MG63 (cell line): ENCODE data around the gene DEPDC1. TPM values are rescaled to one million over a fixed set of nuclear protein-coding genes. Genes with fewer than 3 reads are reported as not detected.
A peak's percentile ranks its signal among the peaks of the same experiment; 100 is the strongest.
"Not testable (repeated sequence)": the region's sequence is repeated elsewhere in the genome, so short reads cannot be mapped to it uniquely, and the experiment has no call there.

Experiments
- DNase-seq: peaks from one replicate; pipeline ENCODE4 v3.0.0-alpha.2; 2020
- H3K27me3 ChIP-seq: fragments of 250-450 bp; sonication (Bioruptor Pico); 2 replicates; pipeline ENCODE4 v1.5.1; 2020; ENCODE audit warnings: mild to moderate bottlenecking, moderate library complexity
- H3K36me3 ChIP-seq: fragments of 250-450 bp; sonication (Bioruptor Pico); 2 replicates; pipeline ENCODE4 v1.5.1; 2020; ENCODE audit warnings: mild to moderate bottlenecking, moderate library complexity
- H3K4me3 ChIP-seq: fragments of 250-450 bp; sonication (Bioruptor Pico); 2 replicates; pipeline ENCODE4 v1.5.1; 2020; ENCODE audit warnings: mild to moderate bottlenecking, moderate library complexity
- H3K9me3 ChIP-seq: fragments of 250-450 bp; sonication (Bioruptor Pico); 2 replicates; pipeline ENCODE4 v1.5.1; 2020; ENCODE audit warnings: mild to moderate bottlenecking, moderate library complexity
- total RNA-seq: library from RNA; depleted of rRNA; stranded (reverse); fragments of >200 nt; shearing (Covaris generic); gene quantifications from 2 replicates; pipeline ENCODE4 v1.2.3, GENCODE V29; 2014; ENCODE audit warnings: low replicate concordance; rRNA removed

The DEPDC1 gene, protein sequence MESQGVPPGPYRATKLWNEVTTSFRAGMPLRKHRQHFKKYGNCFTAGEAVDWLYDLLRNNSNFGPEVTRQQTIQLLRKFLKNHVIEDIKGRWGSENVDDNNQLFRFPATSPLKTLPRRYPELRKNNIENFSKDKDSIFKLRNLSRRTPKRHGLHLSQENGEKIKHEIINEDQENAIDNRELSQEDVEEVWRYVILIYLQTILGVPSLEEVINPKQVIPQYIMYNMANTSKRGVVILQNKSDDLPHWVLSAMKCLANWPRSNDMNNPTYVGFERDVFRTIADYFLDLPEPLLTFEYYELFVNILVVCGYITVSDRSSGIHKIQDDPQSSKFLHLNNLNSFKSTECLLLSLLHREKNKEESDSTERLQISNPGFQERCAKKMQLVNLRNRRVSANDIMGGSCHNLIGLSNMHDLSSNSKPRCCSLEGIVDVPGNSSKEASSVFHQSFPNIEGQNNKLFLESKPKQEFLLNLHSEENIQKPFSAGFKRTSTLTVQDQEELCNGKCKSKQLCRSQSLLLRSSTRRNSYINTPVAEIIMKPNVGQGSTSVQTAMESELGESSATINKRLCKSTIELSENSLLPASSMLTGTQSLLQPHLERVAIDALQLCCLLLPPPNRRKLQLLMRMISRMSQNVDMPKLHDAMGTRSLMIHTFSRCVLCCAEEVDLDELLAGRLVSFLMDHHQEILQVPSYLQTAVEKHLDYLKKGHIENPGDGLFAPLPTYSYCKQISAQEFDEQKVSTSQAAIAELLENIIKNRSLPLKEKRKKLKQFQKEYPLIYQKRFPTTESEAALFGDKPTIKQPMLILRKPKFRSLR
- total RNA-seq = 36.5 and 47.4 TPM in 2 replicates

DNA sequence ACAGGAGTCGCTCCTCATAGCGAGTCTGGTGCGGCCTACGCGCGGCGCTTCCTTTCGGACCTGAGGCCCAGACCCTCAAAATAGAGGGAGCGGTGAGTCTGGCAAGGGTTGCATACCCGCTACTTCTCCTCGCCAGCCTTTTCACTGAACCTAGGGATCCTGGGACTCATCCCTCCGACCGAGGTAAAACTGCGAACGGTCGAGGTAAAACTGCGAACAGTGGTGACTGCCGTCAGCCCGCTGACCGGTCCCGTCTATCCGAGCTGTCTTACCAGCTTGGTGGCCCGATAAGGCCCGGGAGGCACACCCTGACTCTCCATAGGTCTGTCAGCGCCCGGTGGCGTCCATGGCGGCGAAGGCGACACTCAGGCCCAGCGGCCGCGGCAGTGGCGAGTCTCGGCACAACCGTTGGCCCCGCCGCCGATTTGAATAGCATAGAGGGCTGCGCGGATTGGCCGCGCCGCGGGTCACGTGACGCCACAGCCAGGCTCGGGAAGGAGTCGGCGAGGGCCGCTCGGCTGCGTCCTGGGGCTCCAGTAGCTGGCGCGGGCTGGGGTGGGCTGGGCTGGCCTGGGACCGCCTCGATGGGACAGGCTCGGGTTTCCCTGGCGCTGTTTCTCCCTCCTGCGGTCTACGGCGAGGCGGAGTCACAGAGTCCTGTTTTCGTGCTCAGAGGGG, at the start of gene DEPDC1:
TSS of gene DEPDC1 (minus strand) at position 403 of the 678 bp plus-strand sequence. CDS start at position 320, 83 bp downstream.
- no peaks in the 10 kb centered on the region; the same call in 1 of the 2 replicates for H3K9me3 ChIP-seq
- H3K27me3 ChIP-seq = no peaks in the 10 kb centered on the region
- DNase-seq = peak; percentile 99
- H3K36me3 ChIP-seq = peaks cover 31% of the 10 kb centered on the region
- H3K4me3 ChIP-seq = peak within 1 kb of the TSS; percentile 74

DNA sequence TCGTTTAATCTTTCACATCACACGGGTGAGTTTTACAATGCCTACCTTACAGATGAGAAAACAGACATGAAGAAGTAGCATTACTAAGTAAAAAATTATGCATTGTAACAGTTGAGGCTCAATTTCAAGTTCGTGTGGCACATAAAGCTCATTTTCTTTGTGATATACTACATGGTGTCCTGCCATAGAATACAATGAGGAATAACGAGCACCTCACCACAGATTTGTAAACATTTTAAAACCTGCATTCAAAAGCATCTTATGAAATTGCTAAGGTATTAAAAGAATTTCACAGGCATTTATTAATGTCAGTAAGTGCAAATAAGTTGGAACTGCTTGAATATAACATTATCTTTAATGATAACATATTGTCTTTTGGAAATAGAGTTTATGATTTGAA, 47.8 kb upstream of the DEPDC1 start:
- no peak overlapping the region for H3K4me3 ChIP-seq
- H3K27me3 ChIP-seq = no peaks in the 10 kb centered on the region
- no peak for DNase-seq
- H3K36me3 ChIP-seq = no peaks in the 10 kb centered on the region
- H3K9me3 ChIP-seq = no peaks in the 10 kb centered on the region

DNA sequence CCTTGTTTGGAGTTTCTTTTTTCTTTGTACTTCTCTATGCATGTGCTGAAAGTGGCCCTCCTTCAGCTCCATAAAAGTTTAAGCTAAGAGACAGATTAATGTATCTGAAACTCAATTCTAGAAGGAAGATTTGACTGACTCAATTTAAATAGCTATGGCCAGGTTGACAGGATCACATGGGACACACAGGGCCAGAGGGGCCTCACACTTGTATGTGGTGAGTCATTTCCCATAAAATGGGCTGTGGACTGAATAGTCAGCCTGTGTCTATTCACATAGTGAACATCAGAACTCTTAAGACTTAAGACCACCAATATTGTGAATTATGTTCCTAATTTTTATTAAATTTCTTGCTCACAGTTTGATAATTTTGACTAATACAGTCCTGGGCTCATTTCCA, 45.7 kb upstream of the DEPDC1 start:
- Histone ChIP-seq H3K4me3 (no peak overlapping the region), H3K27me3 (no peaks in the 10 kb centered on the region), H3K36me3 (no peaks in the 10 kb centered on the region), H3K9me3 (no peaks in the 10 kb centered on the region)
- DNase-seq = no peak

DNA sequence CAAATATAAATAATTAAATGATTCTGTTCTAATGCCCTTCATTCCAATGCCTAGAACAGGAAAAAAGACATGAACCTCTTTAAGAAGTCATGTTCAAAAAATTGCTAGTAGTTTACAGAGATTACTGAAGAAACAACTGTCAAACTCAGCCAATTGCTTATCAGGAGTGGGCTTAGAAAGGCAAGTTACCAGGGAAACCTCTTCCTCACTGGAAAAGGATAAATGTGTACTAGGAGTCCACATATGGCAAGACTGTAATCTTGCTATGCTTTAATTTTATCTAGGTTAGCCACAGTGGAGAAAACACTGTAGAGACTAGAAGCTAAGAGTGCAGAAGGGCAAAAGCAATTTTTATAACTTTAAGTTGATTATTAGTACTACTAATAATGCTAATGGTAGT, 42.1 kb upstream of the DEPDC1 start:
- DNase-seq = no peak
- Histone ChIP-seq H3K4me3 (no peak overlapping the region), H3K36me3 (no peaks in the 10 kb centered on the region), H3K9me3 (no peaks in the 10 kb centered on the region), H3K27me3 (no peaks in the 10 kb centered on the region)

DNA sequence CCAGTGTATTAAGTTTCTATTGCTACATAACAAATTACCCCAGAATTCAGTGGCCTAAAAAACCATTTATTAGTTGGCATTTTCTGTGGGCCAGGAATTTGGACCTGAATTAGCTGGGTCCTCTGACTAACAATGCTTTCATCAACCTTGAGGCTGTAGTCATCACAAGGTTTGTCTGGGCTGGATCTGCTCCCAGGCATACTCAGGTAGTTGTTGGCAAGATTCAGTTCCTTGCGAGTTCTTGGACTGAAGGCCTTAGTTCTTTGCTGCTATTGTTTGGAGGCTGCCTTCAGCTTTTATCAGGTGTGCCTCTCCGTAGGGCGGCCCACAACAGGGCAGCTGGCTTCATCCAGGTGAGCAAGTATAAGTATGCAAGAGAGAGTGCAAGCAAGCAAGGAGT, 31.4 kb upstream of the DEPDC1 start:
- Histone ChIP-seq H3K9me3 (no peaks in the 10 kb centered on the region), H3K36me3 (no peaks in the 10 kb centered on the region), H3K4me3 (no peak overlapping the region), H3K27me3 (no peaks in the 10 kb centered on the region)
- DNase-seq = no peak

DNA sequence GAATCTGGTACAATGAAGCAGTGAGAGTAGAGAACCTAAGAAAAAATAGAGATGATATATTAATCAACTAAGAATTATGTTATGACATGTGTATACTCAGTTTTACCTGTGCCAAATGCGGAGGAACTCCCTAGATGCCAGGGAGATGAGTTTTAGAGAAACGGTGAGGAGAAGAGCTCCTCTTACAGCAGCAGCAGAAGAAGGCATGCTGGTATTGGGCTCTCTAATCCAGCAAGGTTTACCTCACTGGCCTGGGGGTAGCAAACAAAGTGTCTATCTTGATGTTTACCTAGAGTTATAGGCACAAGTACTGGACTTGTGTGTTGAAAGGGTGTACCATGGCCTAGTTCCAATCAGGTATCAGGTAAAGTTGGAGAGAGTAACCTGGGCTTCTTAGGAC, 28.9 kb upstream of the DEPDC1 start:
- Histone ChIP-seq H3K27me3 (no peaks in the 10 kb centered on the region), H3K36me3 (no peaks in the 10 kb centered on the region), H3K4me3 (no peak overlapping the region), H3K9me3 (no peaks in the 10 kb centered on the region)
- DNase-seq = no peak

DNA sequence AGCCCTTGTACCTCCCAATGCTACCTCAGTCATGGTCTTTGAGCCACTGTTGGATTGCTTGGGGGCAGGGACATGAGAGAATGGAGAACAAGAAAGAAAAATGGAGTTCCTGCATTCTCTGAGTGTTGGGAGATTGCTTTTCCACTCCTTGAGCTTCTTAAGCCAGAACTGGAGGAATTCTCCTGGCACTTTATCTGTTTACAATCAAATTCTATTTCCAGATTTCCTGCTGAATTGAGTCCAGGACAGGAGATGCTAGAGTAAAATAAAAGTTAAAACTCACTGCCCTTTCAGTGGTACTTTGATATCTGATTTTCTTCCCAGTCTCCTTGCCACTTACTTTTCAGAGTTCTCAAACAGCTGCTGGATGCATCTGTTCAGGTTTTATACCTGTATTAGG, 24.4 kb upstream of the DEPDC1 start:
- DNase-seq = no peak
- Histone ChIP-seq H3K4me3 (no peak overlapping the region), H3K36me3 (no peaks in the 10 kb centered on the region), H3K27me3 (no peaks in the 10 kb centered on the region), H3K9me3 (no peaks in the 10 kb centered on the region)

DNA sequence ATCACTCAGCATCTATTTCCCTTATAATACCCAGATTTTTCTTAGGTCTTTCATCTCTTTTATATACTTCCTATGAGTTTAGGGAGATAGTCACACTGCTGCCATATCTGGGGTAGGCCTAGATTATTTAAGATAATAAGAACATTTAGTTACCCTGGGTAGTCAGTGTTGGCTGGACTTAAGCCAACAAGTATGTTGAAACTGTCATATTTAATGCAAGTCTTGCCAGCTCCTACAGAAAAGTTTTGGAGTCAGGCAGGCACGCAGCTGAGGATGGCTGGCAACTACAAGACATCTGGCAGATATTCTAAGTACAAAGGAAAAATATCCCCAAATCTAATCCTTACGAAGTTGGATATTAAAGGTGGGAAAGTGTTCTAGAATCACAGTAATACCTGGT, 19.2 kb upstream of the DEPDC1 start:
- no peaks in the 10 kb centered on the region for H3K36me3 ChIP-seq
- no peak overlapping the region for H3K4me3 ChIP-seq
- no peaks in the 10 kb centered on the region for H3K9me3 ChIP-seq
- no peak for DNase-seq
- no peaks in the 10 kb centered on the region for H3K27me3 ChIP-seq

DNA sequence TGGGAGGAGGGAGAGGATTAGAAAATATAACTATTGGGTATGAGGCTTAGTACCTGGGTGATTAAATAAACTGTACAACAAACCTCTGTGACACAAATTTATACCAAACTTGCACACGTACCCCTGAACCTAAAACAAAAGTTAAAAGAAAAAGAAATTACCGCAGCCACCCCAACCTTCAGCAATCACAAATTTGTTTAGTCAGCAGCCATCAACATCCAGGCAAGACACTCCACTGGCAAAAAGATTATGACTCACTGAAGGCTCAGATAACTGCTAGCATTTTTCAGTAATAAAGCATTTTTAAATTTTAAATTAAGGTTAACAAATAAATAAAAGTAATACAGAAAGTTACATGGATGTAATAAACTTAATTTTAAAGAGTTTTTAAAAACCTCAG, 14.4 kb upstream of the DEPDC1 start:
- no peak overlapping the region for H3K4me3 ChIP-seq
- no peaks in the 10 kb centered on the region for H3K27me3 ChIP-seq
- no peak for DNase-seq
- H3K9me3 ChIP-seq = no peaks in the 10 kb centered on the region; the same call in 1 of the 2 replicates
- no peaks in the 10 kb centered on the region for H3K36me3 ChIP-seq

DNA sequence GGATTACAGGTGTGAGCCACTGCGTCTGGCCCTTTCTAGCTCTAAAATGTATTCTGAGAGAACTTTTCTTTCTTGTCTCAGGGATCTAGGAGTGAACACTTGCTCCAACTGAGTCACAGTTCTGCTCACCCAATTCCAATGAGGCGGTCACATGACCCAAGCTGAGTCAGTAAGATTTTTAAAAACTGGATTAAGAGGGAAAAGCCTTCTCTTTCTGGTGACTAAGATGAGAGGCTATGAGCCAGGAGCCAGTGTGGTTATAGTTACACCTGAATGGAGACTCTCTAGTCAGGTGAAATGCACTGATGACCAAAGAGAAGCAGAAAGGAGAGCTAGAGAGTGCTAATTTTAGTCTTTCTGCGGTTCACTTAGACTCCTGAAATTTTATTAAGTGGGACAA, 9.5 kb upstream of the DEPDC1 start:
- DNase-seq = no peak
- no peaks in the 10 kb centered on the region for H3K36me3 ChIP-seq
- no peaks in the 10 kb centered on the region for H3K27me3 ChIP-seq
- H3K9me3 ChIP-seq = no peaks in the 10 kb centered on the region; the same call in none of the 2 replicates
- no peak overlapping the region for H3K4me3 ChIP-seq

DNA sequence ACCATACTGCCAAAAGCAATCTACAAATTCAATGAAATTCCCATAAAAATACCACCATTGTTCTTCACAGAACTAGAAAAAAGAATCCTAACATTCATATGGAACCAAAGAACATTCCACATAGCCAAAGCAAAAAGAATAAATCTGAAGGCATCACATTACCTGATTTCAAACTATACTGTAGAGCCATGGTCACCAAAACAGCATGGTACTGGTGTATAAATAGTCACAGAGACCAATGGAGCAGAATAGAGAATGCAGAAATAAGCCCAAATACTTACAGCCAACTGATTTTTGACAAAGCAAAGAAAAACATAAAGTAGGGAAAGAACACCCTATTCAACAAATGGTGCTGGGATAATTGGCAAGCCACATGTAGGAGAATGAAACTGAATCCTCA, 6.2 kb upstream of the DEPDC1 start:
- H3K36me3 ChIP-seq = no peaks in the 10 kb centered on the region
- H3K4me3 ChIP-seq = no peak overlapping the region
- H3K27me3 ChIP-seq = no peaks in the 10 kb centered on the region
- H3K9me3 ChIP-seq = no peaks in the 10 kb centered on the region; the same call in none of the 2 replicates
- no peak for DNase-seq

DNA sequence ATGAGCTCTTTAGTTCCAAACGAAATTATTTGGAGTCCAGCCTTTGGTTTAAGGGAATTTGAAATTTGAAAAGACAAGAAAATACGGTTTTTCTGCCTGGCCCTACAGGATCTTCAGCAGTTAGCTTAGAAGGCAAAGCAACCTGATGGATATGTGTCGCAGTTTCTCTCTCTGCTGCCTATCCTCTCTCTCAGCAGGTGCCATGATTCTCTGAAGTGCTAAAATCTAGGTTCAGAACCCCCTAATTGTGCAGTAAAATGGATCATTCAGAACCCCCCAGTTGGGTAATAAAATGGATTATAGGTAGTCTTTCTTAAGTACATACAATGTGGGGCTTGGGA, 446 bp upstream of the DEPDC1 start:
- peaks cover 26% of the 10 kb centered on the region for H3K36me3 ChIP-seq
- no peaks in the 10 kb centered on the region; the same call in 1 of the 2 replicates for H3K9me3 ChIP-seq
- peak overlapping the region; percentile 74 for H3K4me3 ChIP-seq
- no peak for DNase-seq
- no peaks in the 10 kb centered on the region for H3K27me3 ChIP-seq

DNA sequence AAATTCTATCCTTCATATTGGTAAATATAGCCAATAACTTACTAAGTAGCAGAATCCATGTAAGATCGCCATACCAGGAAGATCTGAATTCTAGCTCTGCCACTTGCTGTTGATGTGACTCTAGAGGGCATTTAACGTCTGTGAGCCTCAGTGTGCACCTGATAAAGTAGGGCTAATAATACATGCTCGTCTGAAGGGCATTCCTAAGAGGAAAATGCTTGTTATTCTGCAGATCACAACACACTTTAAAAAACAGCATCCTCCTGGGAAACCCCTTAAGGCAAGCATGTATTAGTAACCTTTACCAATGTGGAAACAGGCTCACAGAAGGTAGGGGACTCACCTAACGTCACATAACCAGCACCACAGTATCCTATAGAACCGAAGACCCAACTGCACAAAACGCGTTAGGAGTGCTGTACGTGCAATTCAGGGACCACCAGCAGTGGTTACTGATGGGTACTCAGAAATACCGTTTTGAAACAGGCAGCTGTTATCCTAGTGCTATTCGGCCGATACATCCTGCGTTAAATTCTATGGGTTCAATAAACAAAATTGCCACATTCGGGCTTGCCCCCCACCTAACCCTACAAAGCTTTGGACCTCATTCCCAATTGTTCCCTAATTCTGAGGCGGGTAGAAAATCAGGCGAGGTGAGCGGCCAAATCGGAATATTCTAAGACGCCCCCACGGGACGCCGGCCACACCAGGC, 758 bp downstream of the DEPDC1 start:
- no peak for DNase-seq
- no peaks in the 10 kb centered on the region for H3K9me3 ChIP-seq
- H3K4me3 ChIP-seq = peak overlapping the region; percentile 74
- H3K27me3 ChIP-seq = no peaks in the 10 kb centered on the region
- H3K36me3 ChIP-seq = peaks cover 38% of the 10 kb centered on the region

DNA sequence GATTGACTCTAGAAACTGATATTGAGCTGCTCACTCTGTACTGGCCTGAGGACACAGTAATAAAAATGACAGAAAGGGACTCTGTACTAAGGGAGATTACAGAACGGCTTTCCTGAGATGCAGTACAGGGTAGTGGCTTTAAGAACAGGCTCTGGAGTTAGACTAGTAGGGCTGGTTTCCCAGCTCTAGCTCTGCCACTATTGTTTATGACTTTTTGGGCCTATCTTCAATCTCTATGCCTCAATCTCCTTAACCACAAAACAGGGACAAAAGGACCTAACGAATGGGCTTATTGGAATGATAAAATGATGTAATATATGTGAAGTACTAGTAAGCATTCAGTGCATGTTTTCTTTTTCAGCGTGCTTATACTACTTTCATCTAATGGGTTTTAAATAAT, 1.4 kb downstream of the DEPDC1 start:
- no peak for DNase-seq
- Histone ChIP-seq H3K36me3 (peaks cover 44% of the 10 kb centered on the region), H3K27me3 (no peaks in the 10 kb centered on the region), H3K4me3 (peak overlapping the region; percentile 74), H3K9me3 (no peaks in the 10 kb centered on the region)

DNA sequence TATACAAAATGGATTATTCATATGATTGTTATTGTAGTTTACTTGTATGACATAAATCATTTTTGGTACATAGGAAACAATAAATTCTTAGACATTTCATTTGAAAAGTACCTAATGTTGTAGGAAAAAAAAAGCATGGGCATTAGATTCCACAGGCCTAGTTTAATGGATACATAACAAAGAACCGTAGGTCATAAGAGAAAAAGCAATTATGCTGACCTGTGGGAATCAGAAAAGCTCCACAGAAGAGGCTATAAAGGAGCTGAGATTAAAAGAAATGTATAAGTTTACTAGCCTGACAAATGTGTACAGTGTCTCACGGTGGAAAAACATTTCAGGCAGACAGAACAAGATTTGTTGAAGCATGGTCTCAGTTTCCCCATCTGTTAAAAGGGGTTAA, 3.7 kb downstream of the DEPDC1 start:
- Histone ChIP-seq H3K4me3 (no peak overlapping the region), H3K9me3 (no peaks in the 10 kb centered on the region), H3K27me3 (no peaks in the 10 kb centered on the region), H3K36me3 (peaks cover 59% of the 10 kb centered on the region)
- DNase-seq = no peak

DNA sequence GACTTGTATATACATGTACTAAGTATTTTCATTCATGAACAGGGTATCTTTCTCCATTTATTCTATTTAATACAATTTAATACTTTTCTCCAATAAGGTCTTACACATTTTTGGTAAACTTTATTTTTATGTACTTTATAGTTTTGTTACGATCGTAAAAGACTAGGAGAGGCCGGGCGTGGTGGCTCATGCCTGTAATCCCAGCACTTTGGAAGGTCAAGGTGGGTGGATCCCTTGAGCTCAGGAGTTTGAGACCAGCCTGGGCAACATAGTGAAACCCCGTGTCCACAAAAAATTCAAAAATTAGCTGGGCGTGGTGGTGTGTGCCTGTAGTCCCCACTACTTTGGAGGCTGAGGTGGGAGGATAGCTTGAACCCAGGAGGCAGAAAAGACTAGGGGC, 4.6 kb downstream of the DEPDC1 start:
- DNase-seq, H3K27me3 ChIP-seq, H3K9me3 ChIP-seq, H3K4me3 ChIP-seq: not testable (repeated sequence)
- peaks cover 69% of the 10 kb centered on the region for H3K36me3 ChIP-seq
